LNCaP clone FGC (cell line): ENCODE results near the gene CGAS.

ENCODE experiments used
- DNase-seq: peaks from one replicate; pipeline ENCODE4 v3.0.0-alpha.2; 2011; ENCODE audit warnings: low read depth
- H3K4me3 ChIP-seq: 2 replicates; pipeline ENCODE4 v1.5.1; 2011; ENCODE audit warnings: mild to moderate bottlenecking, low read depth, low read length, control low read depth
- TF ChIP-seq, protein P1 (sequence below): IDR thresholded peaks from 2 replicates; pipeline ENCODE4 v1.5.1; 2012; ENCODE audit warnings: mild to moderate bottlenecking; ENCODE audit not compliant: control insufficient read depth, insufficient read depth; ENCODE audit errors: extremely low read depth

Gene CGAS

DNA sequence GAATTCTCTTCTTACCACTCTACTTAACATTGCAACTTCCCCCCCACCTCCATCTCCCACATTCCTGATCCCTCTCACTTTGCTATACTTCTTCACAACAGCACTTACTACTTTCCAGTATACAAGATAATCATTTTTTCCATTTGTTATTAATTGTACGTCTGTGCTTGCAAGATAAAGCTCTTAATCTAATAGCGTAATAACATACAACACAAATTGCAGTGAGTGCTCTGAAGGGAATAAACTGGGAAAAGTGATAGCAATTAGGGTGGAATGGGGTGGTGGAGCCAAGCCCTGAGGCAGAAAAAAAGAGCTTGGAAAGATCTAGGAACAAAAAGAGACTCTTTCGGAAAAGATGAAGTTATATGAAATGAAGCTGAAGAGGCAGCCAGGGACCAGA lies 8.5 kb downstream of the CGAS start:
- DNase-seq: no peak
- TF ChIP-seq, protein P1, sequence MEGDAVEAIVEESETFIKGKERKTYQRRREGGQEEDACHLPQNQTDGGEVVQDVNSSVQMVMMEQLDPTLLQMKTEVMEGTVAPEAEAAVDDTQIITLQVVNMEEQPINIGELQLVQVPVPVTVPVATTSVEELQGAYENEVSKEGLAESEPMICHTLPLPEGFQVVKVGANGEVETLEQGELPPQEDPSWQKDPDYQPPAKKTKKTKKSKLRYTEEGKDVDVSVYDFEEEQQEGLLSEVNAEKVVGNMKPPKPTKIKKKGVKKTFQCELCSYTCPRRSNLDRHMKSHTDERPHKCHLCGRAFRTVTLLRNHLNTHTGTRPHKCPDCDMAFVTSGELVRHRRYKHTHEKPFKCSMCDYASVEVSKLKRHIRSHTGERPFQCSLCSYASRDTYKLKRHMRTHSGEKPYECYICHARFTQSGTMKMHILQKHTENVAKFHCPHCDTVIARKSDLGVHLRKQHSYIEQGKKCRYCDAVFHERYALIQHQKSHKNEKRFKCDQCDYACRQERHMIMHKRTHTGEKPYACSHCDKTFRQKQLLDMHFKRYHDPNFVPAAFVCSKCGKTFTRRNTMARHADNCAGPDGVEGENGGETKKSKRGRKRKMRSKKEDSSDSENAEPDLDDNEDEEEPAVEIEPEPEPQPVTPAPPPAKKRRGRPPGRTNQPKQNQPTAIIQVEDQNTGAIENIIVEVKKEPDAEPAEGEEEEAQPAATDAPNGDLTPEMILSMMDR: no peak
- no peak overlapping the region for H3K4me3 ChIP-seq

- H3K4me3 ChIP-seq: no peak overlapping the region
- DNase-seq: no peak
- TF ChIP-seq, protein P1: no peak
These were observed 16.9 kb downstream of the CGAS start for GRCh38 chr6:73435236-73435635.

- DNase-seq: peak; percentile 18
- TF ChIP-seq, protein P1: no peak
- no peak overlapping the region for H3K4me3 ChIP-seq
These were observed 30.6 kb downstream of the CGAS start for GRCh38 chr6:73421534-73421933.

GRCh38 chr6:73418081-73418741 lies 33.9 kb downstream of the CGAS start:
- TF ChIP-seq, protein P1: no peak
- no peak overlapping the region for H3K4me3 ChIP-seq
- no peak for DNase-seq

GRCh38 chr6:73413102-73413501 lies 39.0 kb downstream of the CGAS start:
- no peak overlapping the region for H3K4me3 ChIP-seq
- TF ChIP-seq, protein P1: no peak

GRCh38 chr6:73409395-73409794 lies 42.7 kb downstream of the CGAS start:
- TF ChIP-seq, protein P1: no peak
- no peak for DNase-seq
- no peak overlapping the region for H3K4me3 ChIP-seq

More at GRCh38 chr6:73413102-73413501, 39.0 kb downstream of the CGAS start:
- DNase-seq: no peak

- no peak for DNase-seq
- H3K4me3 ChIP-seq: no peak overlapping the region
- TF ChIP-seq, protein P1: no peak
These were observed 51.4 kb downstream of the CGAS start for GRCh38 chr6:73400656-73401055.
